HFFc6 (cell line): ENCODE results near the gene CHD3. TPM values are rescaled to one million over a fixed set of nuclear protein-coding genes. Genes with fewer than 3 reads are reported as not detected.

Experiments
- DNase-seq: peaks from one replicate; pipeline ENCODE4 v3.0.0-alpha.2; 2018
- H3K27ac Mint-ChIP-seq: 2 replicates; pipeline ENCODE4 v1.8.0; 2020; ENCODE audit warnings: mild to moderate bottlenecking, mixed read lengths
- H3K27me3 Mint-ChIP-seq: 2 replicates; pipeline ENCODE4 v1.8.0; 2021; ENCODE audit warnings: mild to moderate bottlenecking, moderate library complexity, mixed read lengths; ENCODE audit not compliant: insufficient read depth
- H3K36me3 Mint-ChIP-seq: 2 replicates; pipeline ENCODE4 v1.8.0; 2021; ENCODE audit warnings: low read depth, mixed read lengths
- H3K4me1 Mint-ChIP-seq: 2 replicates; pipeline ENCODE4 v1.8.0; 2020; ENCODE audit warnings: low read depth, mixed read lengths
- H3K4me3 Mint-ChIP-seq: 2 replicates; pipeline ENCODE4 v1.8.0; 2020; ENCODE audit warnings: mild to moderate bottlenecking, moderate library complexity, mixed read lengths
- H3K9me3 Mint-ChIP-seq: 2 replicates; pipeline ENCODE4 v1.8.0; 2020; ENCODE audit warnings: mild to moderate bottlenecking, mixed read lengths
- total RNA-seq, 6 experiments: library from RNA; stranded (reverse); fragmentation: NEBNext Ultra II Directional; extraction: Animal tissue kit (Norgen Biotek cat#: 25700); gene quantifications; 2 replicates in 1 of 6; 3 replicates in 5 of 6; pipeline ENCODE4 v1.2.3, GENCODE V29; 2021
- TF ChIP-seq, protein P1 (sequence below): fragments of 200-600 bp; sonication (generic); IDR thresholded peaks from 2 replicates; pipeline ENCODE4 v1.5.0; 2021; ENCODE audit warnings: antibody characterized with exemption, mild to moderate bottlenecking

CHD3 gene
- total RNA-seq, 6 experiments from 2014 or later, result 83.3 to 112 (median 110) TPM

DNA sequence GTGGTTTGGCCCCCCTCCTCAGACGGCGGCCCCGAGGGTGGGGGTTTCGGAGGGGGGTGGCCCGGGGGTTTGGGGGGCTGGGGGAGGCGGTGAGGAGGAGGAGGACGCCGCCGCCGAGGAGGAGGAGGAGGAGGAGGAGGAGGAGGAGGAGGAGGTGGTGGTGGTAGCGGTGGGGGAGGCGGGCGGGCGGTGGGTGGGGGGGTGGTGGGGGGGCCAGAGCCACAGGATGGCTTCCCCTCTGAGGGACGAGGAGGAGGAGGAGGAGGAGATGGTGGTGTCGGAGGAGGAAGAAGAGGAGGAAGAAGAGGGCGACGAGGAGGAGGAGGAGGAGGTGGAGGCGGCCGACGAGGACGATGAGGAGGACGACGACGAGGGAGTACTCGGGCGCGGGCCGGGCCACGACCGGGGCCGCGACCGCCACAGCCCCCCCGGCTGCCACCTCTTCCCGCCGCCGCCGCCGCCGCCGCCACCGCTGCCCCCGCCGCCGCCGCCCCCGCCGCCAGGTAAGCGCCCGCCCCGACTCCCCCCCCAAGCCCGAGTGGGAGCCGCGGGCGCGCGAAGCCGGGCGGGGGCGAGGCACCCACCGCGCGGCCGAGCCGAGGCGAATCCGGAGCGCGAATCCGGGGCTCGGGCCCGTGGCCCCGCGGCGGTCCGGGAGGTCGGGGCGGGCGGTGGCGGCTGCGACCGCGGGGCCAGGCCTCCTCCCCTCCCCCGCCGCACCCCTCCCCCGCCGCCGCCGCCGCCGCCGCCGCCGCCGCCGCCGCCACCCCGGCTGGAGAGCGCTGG is 3.8 kb upstream of the CHD3 start:
- TF ChIP-seq, protein P1, sequence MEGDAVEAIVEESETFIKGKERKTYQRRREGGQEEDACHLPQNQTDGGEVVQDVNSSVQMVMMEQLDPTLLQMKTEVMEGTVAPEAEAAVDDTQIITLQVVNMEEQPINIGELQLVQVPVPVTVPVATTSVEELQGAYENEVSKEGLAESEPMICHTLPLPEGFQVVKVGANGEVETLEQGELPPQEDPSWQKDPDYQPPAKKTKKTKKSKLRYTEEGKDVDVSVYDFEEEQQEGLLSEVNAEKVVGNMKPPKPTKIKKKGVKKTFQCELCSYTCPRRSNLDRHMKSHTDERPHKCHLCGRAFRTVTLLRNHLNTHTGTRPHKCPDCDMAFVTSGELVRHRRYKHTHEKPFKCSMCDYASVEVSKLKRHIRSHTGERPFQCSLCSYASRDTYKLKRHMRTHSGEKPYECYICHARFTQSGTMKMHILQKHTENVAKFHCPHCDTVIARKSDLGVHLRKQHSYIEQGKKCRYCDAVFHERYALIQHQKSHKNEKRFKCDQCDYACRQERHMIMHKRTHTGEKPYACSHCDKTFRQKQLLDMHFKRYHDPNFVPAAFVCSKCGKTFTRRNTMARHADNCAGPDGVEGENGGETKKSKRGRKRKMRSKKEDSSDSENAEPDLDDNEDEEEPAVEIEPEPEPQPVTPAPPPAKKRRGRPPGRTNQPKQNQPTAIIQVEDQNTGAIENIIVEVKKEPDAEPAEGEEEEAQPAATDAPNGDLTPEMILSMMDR, result no peak
- no peaks in the 10 kb centered on the region for H3K36me3 Mint-ChIP-seq
- H3K27me3 Mint-ChIP-seq, result peaks cover 4% of the 10 kb centered on the region
- no peaks in the 10 kb centered on the region for H3K9me3 Mint-ChIP-seq
- DNase-seq, result no peak
- H3K4me1 Mint-ChIP-seq, result peaks cover 5% of the 10 kb centered on the region
- peak overlapping the region; percentile 64 for H3K27ac Mint-ChIP-seq
- H3K4me3 Mint-ChIP-seq, result peak overlapping the region; percentile 62

DNA sequence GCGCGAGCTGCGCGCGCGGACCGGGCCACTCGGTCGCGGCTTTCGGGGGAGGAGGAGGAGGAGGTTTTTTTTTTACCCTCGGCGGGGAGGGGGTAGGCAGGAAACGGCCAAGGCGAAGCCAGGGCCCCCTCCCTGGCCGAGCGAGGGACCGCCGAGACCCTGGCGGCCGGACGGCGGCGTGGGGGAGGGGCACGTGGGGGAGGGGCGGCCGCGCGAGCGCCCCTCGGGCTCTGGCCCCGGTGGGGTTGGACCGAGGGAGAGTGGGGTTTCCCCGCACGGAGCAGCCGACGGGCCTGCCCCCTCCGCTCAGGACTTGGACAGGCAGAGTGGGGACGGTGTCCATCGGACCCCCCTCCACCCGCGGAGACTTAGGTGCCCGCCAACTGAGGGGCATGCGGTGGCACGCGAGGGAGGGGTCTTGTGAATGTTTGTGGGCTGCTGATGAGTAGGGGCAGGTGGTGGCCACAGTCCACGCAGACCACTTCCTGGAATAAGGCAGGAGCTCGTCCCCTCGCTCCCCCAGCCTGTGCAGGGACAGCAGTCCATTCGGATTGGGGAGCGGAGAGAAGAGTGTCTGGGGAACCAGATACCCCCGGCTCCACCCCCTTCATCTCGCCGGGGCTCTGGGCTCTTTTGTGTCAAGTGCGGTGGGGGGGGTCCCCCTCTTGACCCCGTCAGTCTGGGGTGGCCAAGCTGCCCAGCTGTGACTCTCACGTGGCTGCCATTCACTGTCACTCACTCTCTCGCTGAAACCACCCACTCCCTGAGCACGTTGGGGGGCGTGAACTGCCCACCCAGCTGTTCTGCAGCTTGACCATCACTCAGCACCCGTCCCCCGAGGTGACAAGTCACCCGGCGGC is 3.0 kb upstream of the CHD3 start:
- Mint-ChIP-seq H3K27ac (no peak overlapping the region), H3K36me3 (peaks cover 4% of the 10 kb centered on the region; the same call in 1 of the 2 replicates), H3K4me3 (no peak overlapping the region; the same call in 1 of the 2 replicates), H3K9me3 (no peaks in the 10 kb centered on the region), H3K27me3 (peaks cover 4% of the 10 kb centered on the region), H3K4me1 (peaks cover 5% of the 10 kb centered on the region)
- TF ChIP-seq, protein P1, result no peak; the same call in 1 of the 2 replicates
- no peak for DNase-seq

DNA sequence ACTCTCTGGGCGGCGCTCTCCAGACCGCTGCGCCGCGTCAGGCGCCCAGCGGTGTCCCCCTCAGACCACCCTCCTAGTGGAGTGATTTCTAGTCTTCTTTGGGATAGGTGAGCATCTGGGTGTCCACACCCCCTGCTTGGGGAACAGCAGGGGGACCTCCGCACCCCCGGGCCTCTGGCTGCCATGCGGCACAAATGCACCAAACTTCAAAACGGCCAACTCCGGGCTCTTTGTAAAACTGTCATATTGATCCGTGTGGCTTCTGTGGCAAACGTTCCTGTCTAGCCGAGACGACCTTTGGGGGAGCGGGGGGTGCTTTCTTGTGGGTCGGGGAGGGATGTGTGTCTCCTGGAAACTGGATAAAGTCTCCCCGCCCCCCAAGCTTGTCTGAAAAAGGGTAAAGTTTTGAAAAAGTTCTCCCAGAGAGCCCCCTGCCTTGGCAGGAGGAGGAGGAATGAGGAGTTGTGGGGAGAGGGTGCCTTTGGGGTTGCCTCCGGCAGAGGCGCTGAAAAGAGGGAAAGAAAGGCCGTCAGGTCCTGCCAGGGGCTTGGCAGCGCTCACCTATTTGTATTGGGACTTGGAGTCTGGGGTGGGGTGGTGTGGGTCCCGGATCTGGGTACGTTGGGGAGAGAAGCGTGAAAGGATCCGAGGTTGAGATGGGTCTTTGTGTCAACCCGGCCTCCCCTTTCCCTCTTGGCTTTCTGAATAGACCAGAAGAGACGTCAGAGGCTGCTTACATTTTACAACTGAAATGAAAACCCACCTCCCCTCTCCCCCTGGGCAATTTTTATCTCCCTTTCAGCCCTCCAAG is 2.2 kb upstream of the CHD3 start:
- Mint-ChIP-seq H3K9me3 (no peaks in the 10 kb centered on the region), H3K4me1 (peaks cover 5% of the 10 kb centered on the region), H3K4me3 (no peak overlapping the region), H3K27ac (no peak overlapping the region), H3K27me3 (peaks cover 4% of the 10 kb centered on the region), H3K36me3 (peaks cover 4% of the 10 kb centered on the region; the same call in 1 of the 2 replicates)
- DNase-seq, result no peak
- TF ChIP-seq, protein P1, result no peak

DNA sequence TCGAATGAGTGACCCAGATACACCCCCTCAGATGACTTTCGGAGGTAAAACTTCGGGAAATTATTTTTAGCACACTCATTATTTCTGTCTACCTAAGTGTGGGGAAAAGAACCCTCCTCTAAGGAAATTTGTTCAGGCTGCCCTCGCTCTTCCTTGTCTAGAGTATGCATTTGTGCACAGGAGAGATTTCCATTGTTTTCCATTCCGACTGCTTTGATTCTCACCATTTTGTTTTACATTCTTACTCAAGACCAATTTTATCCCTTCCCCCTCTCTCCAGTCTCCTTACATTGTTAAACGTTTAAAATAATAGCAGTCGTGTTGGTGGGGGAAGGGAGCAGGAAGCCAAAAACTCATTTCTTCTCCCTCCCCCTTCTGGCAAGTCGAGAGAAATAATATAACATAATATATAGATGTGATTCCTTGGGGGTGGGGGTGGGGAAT is 1.5 kb upstream of the CHD3 start:
- no peak for DNase-seq
- no peak overlapping the region for H3K4me3 Mint-ChIP-seq
- TF ChIP-seq, protein P1, result no peak; the same call in 1 of the 2 replicates
- peaks cover 5% of the 10 kb centered on the region for H3K4me1 Mint-ChIP-seq
- peaks cover 4% of the 10 kb centered on the region for H3K27me3 Mint-ChIP-seq
- no peak overlapping the region for H3K27ac Mint-ChIP-seq
- peaks cover 4% of the 10 kb centered on the region; the same call in 1 of the 2 replicates for H3K36me3 Mint-ChIP-seq
- H3K9me3 Mint-ChIP-seq, result no peaks in the 10 kb centered on the region
